HUES64 (cell line): Measurements from ENCODE around the gene NKAPL.
"Not testable (repeated sequence)": the region's sequence is repeated elsewhere in the genome, so short reads cannot be mapped to it uniquely, and the experiment has no call there.

Experiments used
- H3K27ac ChIP-seq: 2 replicates; pipeline ENCODE4 v1.7.0; 2013; ENCODE audit warnings: low read depth, low read length, inconsistent platforms
- H3K27me3 ChIP-seq: 2 replicates; pipeline ENCODE4 v1.6.1; 2013; ENCODE audit warnings: mild to moderate bottlenecking, low read length; ENCODE audit not compliant: insufficient read depth
- H3K36me3 ChIP-seq: 2 replicates; pipeline ENCODE4 v1.6.1; 2013; ENCODE audit warnings: mild to moderate bottlenecking, low read length; ENCODE audit not compliant: insufficient read depth
- H3K4me1 ChIP-seq: 2 replicates; pipeline ENCODE4 v1.6.1; 2013; ENCODE audit warnings: mild to moderate bottlenecking, low read length, moderate library complexity; ENCODE audit not compliant: insufficient read depth
- H3K4me3 ChIP-seq: 2 replicates; pipeline ENCODE4 v1.5.1; 2013; ENCODE audit warnings: mild to moderate bottlenecking, low read length, moderate library complexity
- H3K9ac ChIP-seq: 2 replicates; pipeline ENCODE4 v1.6.1; 2013; ENCODE audit warnings: mild to moderate bottlenecking, low read depth, low read length
- H3K9me3 ChIP-seq: 2 replicates; pipeline ENCODE4 v1.6.1; 2013; ENCODE audit warnings: low read depth, low read length; ENCODE audit not compliant: insufficient read depth
- WGBS: fragments of 150-250, 120-280 bp; methylation state at CpG from one replicate; pipeline ENCODE4 v1.1.7; 2013; ENCODE audit warnings: missing lambda C conversion rate; 5-methylcytosine and 5-hydroxymethylcytosine counted together

The NKAPL gene

GRCh38 chr6:28269492-28269891 lies 10.4 kb downstream of the NKAPL start:
- peaks cover 14% of the 10 kb centered on the region; the same call in 1 of the 2 replicates for H3K4me1 ChIP-seq
- no peak overlapping the region for H3K9ac ChIP-seq
- H3K4me3 ChIP-seq: no peak overlapping the region
- no peak overlapping the region for H3K27ac ChIP-seq
- peaks cover 8% of the 10 kb centered on the region; the same call in 1 of the 2 replicates for H3K27me3 ChIP-seq
- H3K36me3 ChIP-seq: peaks cover 29% of the 10 kb centered on the region
- H3K9me3 ChIP-seq: no peaks in the 10 kb centered on the region

- Histone ChIP-seq H3K27me3 (no peaks in the 10 kb centered on the region), H3K36me3 (peaks cover 62% of the 10 kb centered on the region), H3K27ac (no peak overlapping the region), H3K9me3 (no peaks in the 10 kb centered on the region), H3K4me1 (no peaks in the 10 kb centered on the region), H3K9ac (no peak overlapping the region), H3K4me3 (no peak overlapping the region)
These were observed 15.8 kb downstream of the NKAPL start for GRCh38 chr6:28274888-28275287.

GRCh38 chr6:28277746-28278145 lies 18.6 kb downstream of the NKAPL start:
- no peak overlapping the region for H3K27ac ChIP-seq
- H3K27me3 ChIP-seq: 0 out of 2 replicates have a peak, but pooled peaks cover 3% of the 10 kb centered on the region
- no peak overlapping the region for H3K9ac ChIP-seq
- peaks cover 12% of the 10 kb centered on the region for H3K4me1 ChIP-seq
- peaks cover 50% of the 10 kb centered on the region for H3K36me3 ChIP-seq
- WGBS: 90% methylated on average over 2 of the region's 3 CpGs
- no peak overlapping the region for H3K4me3 ChIP-seq
- H3K9me3 ChIP-seq: no peaks in the 10 kb centered on the region

- WGBS: 83% methylated on average over 1 of the region's 3 CpGs
- 0 out of 2 replicates have a peak, but pooled peaks cover 3% of the 10 kb centered on the region for H3K27me3 ChIP-seq
- H3K9me3 ChIP-seq: no peaks in the 10 kb centered on the region
- peak overlapping the region; percentile 82 for H3K9ac ChIP-seq
- no peak overlapping the region for H3K27ac ChIP-seq
- H3K4me1 ChIP-seq: peaks cover 15% of the 10 kb centered on the region
- H3K36me3 ChIP-seq: peaks cover 40% of the 10 kb centered on the region
- H3K4me3 ChIP-seq: peak overlapping the region; percentile 97
These were observed 21.6 kb downstream of the NKAPL start for GRCh38 chr6:28280595-28281287.

GRCh38 chr6:28281288-28282064 lies 22.4 kb downstream of the NKAPL start, which contains the start of gene PGBD1:
Gene PGBD1 (plus strand): TSS chr6:28281572. CDS start chr6:28283814, 2,242 bp downstream.
- Histone ChIP-seq H3K27ac (peak within 1 kb of the TSS; percentile 66), H3K36me3 (peaks cover 40% of the 10 kb centered on the region), H3K4me1 (peaks cover 15% of the 10 kb centered on the region), H3K4me3 (peak within 1 kb of the TSS; percentile 97), H3K9me3 (no peaks in the 10 kb centered on the region), H3K9ac (peak within 1 kb of the TSS; percentile 82), H3K27me3 (0 out of 2 replicates have a peak, but pooled peaks cover 3% of the 10 kb centered on the region)
- WGBS: under 1% methylated on average over 50 of the region's 50 CpGs

GRCh38 chr6:28282926-28283325 lies 23.8 kb downstream of the NKAPL start:
- Histone ChIP-seq H3K9me3 (no peaks in the 10 kb centered on the region), H3K27ac (no peak overlapping the region), H3K27me3 (0 out of 2 replicates have a peak, but pooled peaks cover 3% of the 10 kb centered on the region), H3K4me3 (peak overlapping the region; percentile 97; the same call in 1 of the 2 replicates), H3K9ac (no peak overlapping the region), H3K36me3 (peaks cover 41% of the 10 kb centered on the region), H3K4me1 (peaks cover 15% of the 10 kb centered on the region)
- WGBS: 94% methylated on average over 2 of the region's 2 CpGs

- H3K9ac ChIP-seq: no peak overlapping the region
- H3K27me3 ChIP-seq: no peaks in the 10 kb centered on the region
- H3K9me3 ChIP-seq: no peaks in the 10 kb centered on the region
- H3K27ac ChIP-seq: no peak overlapping the region
- peaks cover 43% of the 10 kb centered on the region for H3K36me3 ChIP-seq
- H3K4me1 ChIP-seq: no peaks in the 10 kb centered on the region
- H3K4me3 ChIP-seq: no peak overlapping the region
These were observed 32.5 kb downstream of the NKAPL start for GRCh38 chr6:28291573-28291972.

GRCh38 chr6:28295326-28295725 lies 36.2 kb downstream of the NKAPL start:
- peaks cover 29% of the 10 kb centered on the region for H3K36me3 ChIP-seq
- no peaks in the 10 kb centered on the region for H3K27me3 ChIP-seq
- no peak overlapping the region for H3K27ac ChIP-seq
- no peaks in the 10 kb centered on the region for H3K4me1 ChIP-seq
- 99% methylated on average over 4 of the region's 5 CpGs for WGBS
- no peak overlapping the region for H3K9ac ChIP-seq
- no peaks in the 10 kb centered on the region for H3K9me3 ChIP-seq
- H3K4me3 ChIP-seq: no peak overlapping the region

- WGBS: 88% methylated on average over 7 of the region's 7 CpGs
- Histone ChIP-seq H3K4me3 (no peak overlapping the region), H3K9ac (no peak overlapping the region), H3K27me3 (no peaks in the 10 kb centered on the region), H3K9me3 (no peaks in the 10 kb centered on the region), H3K36me3 (peaks cover 34% of the 10 kb centered on the region), H3K27ac (no peak overlapping the region), H3K4me1 (no peaks in the 10 kb centered on the region)
These were observed 37.5 kb downstream of the NKAPL start for GRCh38 chr6:28296520-28297060.

GRCh38 chr6:28303570-28303969 lies 44.5 kb downstream of the NKAPL start:
- WGBS: 100% methylated on average over 3 of the region's 3 CpGs
- no peaks in the 10 kb centered on the region for H3K27me3 ChIP-seq
- no peaks in the 10 kb centered on the region for H3K4me1 ChIP-seq
- H3K27ac ChIP-seq: no peak overlapping the region
- H3K9ac ChIP-seq: no peak overlapping the region
- H3K36me3 ChIP-seq: peaks cover 16% of the 10 kb centered on the region
- H3K9me3 ChIP-seq: no peaks in the 10 kb centered on the region
- no peak overlapping the region for H3K4me3 ChIP-seq

- not testable (repeated sequence) for H3K36me3 ChIP-seq
These were observed 47.3 kb downstream of the NKAPL start for GRCh38 chr6:28306363-28306762.

More at GRCh38 chr6:28306363-28306762, 47.3 kb downstream of the NKAPL start:
- H3K27me3 ChIP-seq, H3K9ac ChIP-seq, H3K9me3 ChIP-seq, H3K27ac ChIP-seq, H3K4me3 ChIP-seq: not testable (repeated sequence)
- peaks cover 20% of the 10 kb centered on the region for H3K4me1 ChIP-seq
